WERI-Rb-1 (cell line): ENCODE results near the gene ITPRID2.

Source experiments
- DNase-seq: peaks from one replicate; pipeline ENCODE4 v3.0.0-alpha.2; 2020
- H3K27ac ChIP-seq: fragments of 250-450 bp; sonication (Bioruptor Pico); 2 replicates; pipeline ENCODE4 v1.5.1; 2020; ENCODE audit warnings: mild to moderate bottlenecking, moderate library complexity
- H3K27me3 ChIP-seq: fragments of 250-450 bp; sonication (Bioruptor Pico); 2 replicates; pipeline ENCODE4 v1.5.1; 2021; ENCODE audit warnings: mild to moderate bottlenecking, low read depth, moderate library complexity; ENCODE audit not compliant: insufficient read depth, severe bottlenecking
- H3K36me3 ChIP-seq: fragments of 250-450 bp; sonication (Bioruptor Pico); 2 replicates; pipeline ENCODE4 v1.5.1; 2020; ENCODE audit warnings: mild to moderate bottlenecking, moderate library complexity
- H3K4me3 ChIP-seq: 2 replicates; pipeline ENCODE4 v1.5.1; 2011; ENCODE audit warnings: low read depth, mild to moderate bottlenecking, control low read depth, low read length
- H3K9me3 ChIP-seq: fragments of 250-450 bp; sonication (Bioruptor Pico); 2 replicates; pipeline ENCODE4 v1.5.1; 2021; ENCODE audit warnings: mild to moderate bottlenecking, moderate library complexity; ENCODE audit not compliant: severe bottlenecking
- TF ChIP-seq, protein P1 (sequence below): IDR thresholded peaks from 2 replicates; pipeline ENCODE4 v1.5.1; 2011; ENCODE audit warnings: low read depth, mild to moderate bottlenecking, control low read depth, inconsistent platforms, low read length

Gene ITPRID2

GRCh38 chr2:181944164-181944913 lies 52.8 kb downstream of the ITPRID2 start:
- no peak for DNase-seq
- Histone ChIP-seq H3K36me3 (no peaks in the 10 kb centered on the region), H3K27me3 (no peaks in the 10 kb centered on the region), H3K4me3 (no peak overlapping the region), H3K9me3 (no peaks in the 10 kb centered on the region), H3K27ac (no peak overlapping the region)
- TF ChIP-seq, protein P1, sequence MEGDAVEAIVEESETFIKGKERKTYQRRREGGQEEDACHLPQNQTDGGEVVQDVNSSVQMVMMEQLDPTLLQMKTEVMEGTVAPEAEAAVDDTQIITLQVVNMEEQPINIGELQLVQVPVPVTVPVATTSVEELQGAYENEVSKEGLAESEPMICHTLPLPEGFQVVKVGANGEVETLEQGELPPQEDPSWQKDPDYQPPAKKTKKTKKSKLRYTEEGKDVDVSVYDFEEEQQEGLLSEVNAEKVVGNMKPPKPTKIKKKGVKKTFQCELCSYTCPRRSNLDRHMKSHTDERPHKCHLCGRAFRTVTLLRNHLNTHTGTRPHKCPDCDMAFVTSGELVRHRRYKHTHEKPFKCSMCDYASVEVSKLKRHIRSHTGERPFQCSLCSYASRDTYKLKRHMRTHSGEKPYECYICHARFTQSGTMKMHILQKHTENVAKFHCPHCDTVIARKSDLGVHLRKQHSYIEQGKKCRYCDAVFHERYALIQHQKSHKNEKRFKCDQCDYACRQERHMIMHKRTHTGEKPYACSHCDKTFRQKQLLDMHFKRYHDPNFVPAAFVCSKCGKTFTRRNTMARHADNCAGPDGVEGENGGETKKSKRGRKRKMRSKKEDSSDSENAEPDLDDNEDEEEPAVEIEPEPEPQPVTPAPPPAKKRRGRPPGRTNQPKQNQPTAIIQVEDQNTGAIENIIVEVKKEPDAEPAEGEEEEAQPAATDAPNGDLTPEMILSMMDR, result no peak

DNA sequence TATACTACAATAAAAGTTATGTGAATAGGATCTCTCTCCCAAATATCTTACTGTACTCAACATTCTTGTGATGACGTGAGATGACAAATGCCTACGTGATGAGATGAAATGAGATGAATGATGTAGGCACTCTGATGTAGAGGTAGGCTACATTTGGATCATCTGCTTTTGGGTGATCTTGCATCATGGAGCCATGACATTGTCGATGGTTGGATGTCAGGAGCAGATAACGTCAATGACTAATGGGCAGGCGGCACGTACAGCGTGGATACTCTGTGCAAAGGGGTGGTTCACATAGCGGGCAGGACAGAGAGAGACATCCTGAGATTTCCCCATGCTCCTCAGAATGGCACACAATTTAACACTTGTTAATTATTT lies 53.4 kb downstream of the ITPRID2 start:
- no peak overlapping the region for H3K4me3 ChIP-seq
- H3K27ac ChIP-seq, result no peak overlapping the region
- no peaks in the 10 kb centered on the region for H3K36me3 ChIP-seq
- no peak for DNase-seq
- no peaks in the 10 kb centered on the region for H3K27me3 ChIP-seq
- no peaks in the 10 kb centered on the region for H3K9me3 ChIP-seq
- TF ChIP-seq, protein P1, result no peak

DNA sequence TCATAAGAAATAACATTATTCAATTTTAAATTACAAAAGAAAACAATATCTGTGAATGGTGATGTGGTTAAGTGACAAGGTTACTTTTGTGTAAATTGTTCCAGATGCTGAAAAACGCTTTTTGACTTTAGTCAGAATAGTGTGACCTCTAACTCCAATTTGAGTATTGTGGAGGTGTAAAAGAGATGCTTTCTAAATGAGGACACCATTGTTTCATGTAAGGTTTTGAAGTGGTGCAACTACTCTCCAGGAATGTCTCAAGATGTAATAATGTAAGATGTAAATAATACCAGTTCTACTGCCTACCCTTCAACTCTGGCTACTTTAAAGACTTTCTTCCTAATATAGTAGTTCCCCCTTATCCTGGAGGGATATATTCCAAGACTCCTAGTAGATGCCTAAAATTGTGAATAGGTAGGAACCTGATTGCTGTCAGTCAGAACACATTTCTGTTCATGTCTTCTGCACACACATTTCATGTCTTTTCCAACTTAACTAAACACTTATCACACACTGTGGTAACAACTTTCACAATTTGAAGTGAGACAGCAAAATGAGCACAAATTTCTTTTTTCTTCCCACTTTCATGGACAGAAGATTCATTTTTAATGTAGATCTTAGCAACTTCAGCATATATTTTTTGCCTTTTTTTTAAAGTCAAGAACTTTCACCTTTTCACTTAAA lies 55.1 kb downstream of the ITPRID2 start:
- H3K4me3 ChIP-seq, result no peak overlapping the region
- TF ChIP-seq, protein P1, result no peak
- H3K9me3 ChIP-seq, result no peaks in the 10 kb centered on the region

DNA sequence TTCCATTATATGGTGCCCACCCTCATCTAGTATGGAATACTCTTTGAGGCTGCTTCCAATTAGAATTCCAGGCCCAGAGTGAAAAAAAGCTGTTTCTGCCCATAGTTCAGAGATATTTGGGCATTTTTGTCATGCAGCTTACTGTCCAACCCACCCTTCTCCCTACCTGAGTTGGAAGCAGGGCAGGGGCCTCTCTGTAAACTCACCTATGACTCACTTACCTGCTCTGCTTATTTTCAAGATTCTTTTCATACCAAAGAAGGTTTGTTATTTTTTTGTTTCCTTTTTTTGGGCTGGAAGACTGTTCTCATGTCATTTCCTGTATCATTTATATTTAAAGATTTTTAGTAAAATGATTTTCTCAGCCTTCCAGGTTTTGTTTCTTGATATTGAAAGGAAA lies 55.7 kb downstream of the ITPRID2 start:
- DNase-seq, result no peak
- Histone ChIP-seq H3K4me3 (no peak overlapping the region), H3K9me3 (no peaks in the 10 kb centered on the region), H3K27me3 (no peaks in the 10 kb centered on the region), H3K27ac (no peak overlapping the region), H3K36me3 (no peaks in the 10 kb centered on the region)
- TF ChIP-seq, protein P1, result no peak

More for the DNA sequence above, 55.1 kb downstream of the ITPRID2 start:
- H3K27ac ChIP-seq, result no peak overlapping the region
- DNase-seq, result no peak
- no peaks in the 10 kb centered on the region for H3K27me3 ChIP-seq
- H3K36me3 ChIP-seq, result no peaks in the 10 kb centered on the region

GRCh38 chr2:181948227-181948626 lies 56.7 kb downstream of the ITPRID2 start:
- Histone ChIP-seq H3K36me3 (no peaks in the 10 kb centered on the region), H3K27me3 (no peaks in the 10 kb centered on the region), H3K27ac (no peak overlapping the region), H3K9me3 (no peaks in the 10 kb centered on the region), H3K4me3 (no peak overlapping the region)
- no peak for DNase-seq
- TF ChIP-seq, protein P1, result no peak
